HG03139 (cell line): ENCODE results near the gene ADARB2.

ENCODE experiments used
- ATAC-seq: cut with Tn5 transposase; IDR thresholded peaks from one replicate; pipeline ENCODE4 v1.9.1; 2021; ENCODE audit not compliant: unreplicated experiment

Gene ADARB2

GRCh38 chr10:1509011-1509530, 228.3 kb downstream of the ADARB2 start:
- no peak for ATAC-seq

- no peak for ATAC-seq
Observed at GRCh38 chr10:1508096-1508495, 229.2 kb downstream of the ADARB2 start.

- ATAC-seq, result no peak
Observed at GRCh38 chr10:1507436-1507835, 229.9 kb downstream of the ADARB2 start.

GRCh38 chr10:1504940-1505339, 232.4 kb downstream of the ADARB2 start:
- no peak for ATAC-seq

GRCh38 chr10:1504286-1504685, 233.0 kb downstream of the ADARB2 start:
- no peak for ATAC-seq

GRCh38 chr10:1502451-1502850, 234.9 kb downstream of the ADARB2 start:
- no peak for ATAC-seq

GRCh38 chr10:1499359-1499957, 237.9 kb downstream of the ADARB2 start:
- no peak for ATAC-seq

GRCh38 chr10:1498746-1499358, 238.5 kb downstream of the ADARB2 start:
- ATAC-seq, result no peak

- no peak for ATAC-seq
Observed at GRCh38 chr10:1495915-1496517, 241.3 kb downstream of the ADARB2 start.

GRCh38 chr10:1492641-1493040, 244.7 kb downstream of the ADARB2 start:
- no peak for ATAC-seq

GRCh38 chr10:1491901-1492300, 245.4 kb downstream of the ADARB2 start:
- ATAC-seq, result no peak

GRCh38 chr10:1489801-1490200, 247.5 kb downstream of the ADARB2 start:
- no peak for ATAC-seq

- ATAC-seq, result peak; percentile 95
Observed at GRCh38 chr10:1488970-1489548, 248.3 kb downstream of the ADARB2 start.

GRCh38 chr10:1486841-1487687, 250.3 kb downstream of the ADARB2 start:
- ATAC-seq, result no peak

- ATAC-seq, result no peak
Observed at GRCh38 chr10:1485357-1485756, 252.0 kb downstream of the ADARB2 start.

GRCh38 chr10:1483826-1484225, 253.5 kb downstream of the ADARB2 start:
- ATAC-seq, result no peak

GRCh38 chr10:1483246-1483645, 254.1 kb downstream of the ADARB2 start:
- no peak for ATAC-seq

- ATAC-seq, result no peak
Observed at GRCh38 chr10:1477578-1477977, 259.7 kb downstream of the ADARB2 start.

- no peak for ATAC-seq
Observed at GRCh38 chr10:1476455-1476803, 260.9 kb downstream of the ADARB2 start.

GRCh38 chr10:1475771-1476454, 261.4 kb downstream of the ADARB2 start:
- no peak for ATAC-seq
